ENCODE data around the gene BZW2. TPM values are rescaled to one million over a fixed set of nuclear protein-coding genes. Genes with fewer than 3 reads are reported as not detected.

Gene BZW2
- total and polyA plus RNA-seq, 4 donors, result 32.4 to 53.7 (median 46.1) TPM

DNA sequence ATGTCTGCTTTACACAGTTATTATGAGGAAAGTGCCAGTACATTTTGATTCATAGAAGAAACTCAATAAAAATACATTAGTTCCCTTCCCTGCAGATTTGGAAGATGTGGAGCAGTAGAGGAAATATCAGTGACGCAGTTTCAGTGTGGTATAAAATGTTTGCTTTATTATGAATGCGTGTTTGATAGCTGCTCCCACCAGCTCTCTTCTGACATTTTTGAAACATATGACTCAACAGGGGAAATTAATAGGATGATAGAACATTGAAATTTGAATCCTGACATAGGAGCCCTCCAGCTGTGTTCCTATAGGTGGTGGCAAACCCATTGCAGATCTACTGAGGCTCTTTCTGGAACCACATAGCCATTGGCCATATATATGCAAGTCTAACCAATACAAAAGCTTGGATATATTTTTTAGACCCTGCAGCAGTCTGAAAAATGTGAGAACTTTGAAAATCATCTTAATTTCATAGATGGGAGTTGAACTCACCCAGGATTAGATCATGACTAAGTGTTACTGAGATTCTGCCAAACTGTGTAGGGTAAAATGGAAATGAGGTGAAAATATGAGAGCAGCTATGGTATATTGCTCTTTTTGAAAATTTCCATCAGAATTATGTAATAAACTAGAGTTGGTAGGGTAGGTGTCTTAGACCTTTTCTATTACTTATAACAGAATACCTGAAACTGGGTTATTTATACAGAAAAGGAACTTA lies 47.8 kb downstream of the BZW2 start:
- H3K36me3 ChIP-seq (ENCODE audit: control insufficient read depth in 4 of 4, insufficient read depth in 4 of 4, low read length in 4 of 4), result peaks cover 17 to 38% (median 23%) of the 10 kb centered on the region in 4 donors
- no peak overlapping the region for H3K4me3 ChIP-seq
- ATAC-seq (ENCODE audit: insufficient read depth, low FRiP score), result no peak

DNA sequence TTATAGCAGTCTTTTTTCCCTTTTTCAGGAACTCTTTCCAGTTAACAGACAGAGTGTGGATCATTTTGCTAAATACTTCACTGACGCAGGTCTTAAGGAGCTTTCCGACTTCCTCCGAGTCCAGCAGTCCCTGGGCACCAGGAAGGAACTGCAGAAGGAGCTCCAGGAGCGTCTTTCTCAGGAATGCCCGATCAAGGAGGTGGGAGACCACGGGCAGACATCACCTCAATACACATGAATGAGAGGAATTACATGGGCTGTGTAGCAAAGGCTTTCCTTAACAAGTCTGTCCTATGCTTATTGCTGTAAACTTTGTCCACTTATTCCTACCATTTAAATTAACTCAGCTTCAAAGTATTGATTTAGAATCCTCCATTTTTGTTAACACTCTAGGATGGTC lies 48.8 kb downstream of the BZW2 start:
- DNase-seq (no peak), ATAC-seq (ENCODE audit: insufficient read depth, low FRiP score) (no peak)
- H3K9ac ChIP-seq (ENCODE audit: insufficient read depth in 1 of 2, low read length in 2 of 2), result no peak overlapping the region
- H3K27me3 ChIP-seq (ENCODE audit: control insufficient read depth in 3 of 3, insufficient read depth in 3 of 3, low read length in 2 of 3), result no peaks in the 10 kb centered on the region
- no peaks in the 10 kb centered on the region for H3K9me3 ChIP-seq (ENCODE audit: control insufficient read depth in 4 of 4, insufficient read depth in 3 of 4, low read length in 3 of 4)
- WGBS, 2 donors, result 93 to 94% methylated on average over 6 of the region's 6 CpGs
- TF ChIP-seq, protein P1, sequence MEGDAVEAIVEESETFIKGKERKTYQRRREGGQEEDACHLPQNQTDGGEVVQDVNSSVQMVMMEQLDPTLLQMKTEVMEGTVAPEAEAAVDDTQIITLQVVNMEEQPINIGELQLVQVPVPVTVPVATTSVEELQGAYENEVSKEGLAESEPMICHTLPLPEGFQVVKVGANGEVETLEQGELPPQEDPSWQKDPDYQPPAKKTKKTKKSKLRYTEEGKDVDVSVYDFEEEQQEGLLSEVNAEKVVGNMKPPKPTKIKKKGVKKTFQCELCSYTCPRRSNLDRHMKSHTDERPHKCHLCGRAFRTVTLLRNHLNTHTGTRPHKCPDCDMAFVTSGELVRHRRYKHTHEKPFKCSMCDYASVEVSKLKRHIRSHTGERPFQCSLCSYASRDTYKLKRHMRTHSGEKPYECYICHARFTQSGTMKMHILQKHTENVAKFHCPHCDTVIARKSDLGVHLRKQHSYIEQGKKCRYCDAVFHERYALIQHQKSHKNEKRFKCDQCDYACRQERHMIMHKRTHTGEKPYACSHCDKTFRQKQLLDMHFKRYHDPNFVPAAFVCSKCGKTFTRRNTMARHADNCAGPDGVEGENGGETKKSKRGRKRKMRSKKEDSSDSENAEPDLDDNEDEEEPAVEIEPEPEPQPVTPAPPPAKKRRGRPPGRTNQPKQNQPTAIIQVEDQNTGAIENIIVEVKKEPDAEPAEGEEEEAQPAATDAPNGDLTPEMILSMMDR (IDR thresholded peaks at IDR 0.05; ENCODE audit: control extremely low read depth, extremely low read depth), result no peak
- H3K4me1 ChIP-seq (ENCODE audit: control insufficient read depth in 5 of 5, insufficient read depth in 5 of 5, low read length in 5 of 5), result no peaks in the 10 kb centered on the region
- H3K27ac ChIP-seq (ENCODE audit: low read depth in 1 of 2, low read length in 1 of 2), result no peak overlapping the region
- no peak overlapping the region for H3K4me3 ChIP-seq
- peaks cover 18 to 43% (median 25%) of the 10 kb centered on the region in 4 donors for H3K36me3 ChIP-seq (ENCODE audit: control insufficient read depth in 4 of 4, insufficient read depth in 4 of 4, low read length in 4 of 4)

More for the DNA sequence above, 47.8 kb downstream of the BZW2 start:
- Histone ChIP-seq H3K9ac (ENCODE audit: insufficient read depth in 1 of 2, low read length in 2 of 2) (no peak overlapping the region), H3K27me3 (ENCODE audit: control insufficient read depth in 3 of 3, insufficient read depth in 3 of 3, low read length in 2 of 3) (no peaks in the 10 kb centered on the region), H3K4me1 (ENCODE audit: control insufficient read depth in 5 of 5, insufficient read depth in 5 of 5, low read length in 5 of 5) (no peaks in the 10 kb centered on the region), H3K9me3 (ENCODE audit: control insufficient read depth in 4 of 4, insufficient read depth in 3 of 4, low read length in 3 of 4) (no peaks in the 10 kb centered on the region), H3K27ac (ENCODE audit: low read depth in 1 of 2, low read length in 1 of 2) (no peak overlapping the region)
- DNase-seq, result no peak
- TF ChIP-seq, protein P1 (IDR thresholded peaks at IDR 0.05; ENCODE audit: control extremely low read depth, extremely low read depth), result no peak
- WGBS, 2 donors, result 100% methylated on average over 2 of the region's 2 CpGs

DNA sequence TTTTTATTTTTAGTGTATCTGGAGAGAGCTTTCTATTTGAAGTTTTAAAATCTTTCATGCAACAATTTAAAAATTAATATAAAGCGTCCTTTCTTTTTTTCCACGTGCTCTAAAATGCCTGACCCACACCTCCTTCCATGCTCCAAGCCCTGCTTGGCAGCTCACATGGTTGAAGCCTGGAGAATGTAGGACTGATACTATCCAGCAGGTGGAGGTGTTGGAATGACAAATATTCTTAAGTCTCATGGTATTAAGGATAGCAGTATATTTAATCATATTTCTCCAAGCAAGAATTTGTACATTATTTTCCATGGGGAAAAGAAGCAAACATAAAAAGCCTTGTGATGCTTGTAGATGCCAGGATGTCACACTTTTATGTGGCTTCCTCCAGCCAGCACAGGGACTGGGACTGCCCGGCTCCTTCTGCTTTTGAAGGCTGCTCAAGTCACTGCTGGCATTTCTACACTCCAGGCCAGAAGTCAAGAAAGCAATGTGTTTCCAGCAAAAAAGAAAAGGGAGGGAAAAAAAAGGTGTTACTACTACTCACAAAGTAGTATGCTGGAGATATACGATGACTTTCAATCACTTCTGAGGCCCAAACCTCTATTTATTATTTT lies 49.7 kb downstream of the BZW2 start:
- TF ChIP-seq, protein P1 (IDR thresholded peaks at IDR 0.05; ENCODE audit: control extremely low read depth, extremely low read depth), result peak; percentile 10
- ATAC-seq (ENCODE audit: insufficient read depth, low FRiP score) (no peak), DNase-seq (peak; percentile 42 to 76 (median 67))
- H3K4me1 ChIP-seq (ENCODE audit: control insufficient read depth in 5 of 5, insufficient read depth in 5 of 5, low read length in 5 of 5), result no peaks in the 10 kb centered on the region
- no peak overlapping the region for H3K9ac ChIP-seq (ENCODE audit: insufficient read depth in 1 of 2, low read length in 2 of 2)
- peaks cover 18 to 44% (median 25%) of the 10 kb centered on the region in 4 donors for H3K36me3 ChIP-seq (ENCODE audit: control insufficient read depth in 4 of 4, insufficient read depth in 4 of 4, low read length in 4 of 4)
- no peaks in the 10 kb centered on the region for H3K9me3 ChIP-seq (ENCODE audit: control insufficient read depth in 4 of 4, insufficient read depth in 3 of 4, low read length in 3 of 4)
- H3K4me3 ChIP-seq, result no peak overlapping the region
- 71 to 73% methylated on average over 4 of the region's 4 CpGs for WGBS, 2 donors
- H3K27ac ChIP-seq (ENCODE audit: low read depth in 1 of 2, low read length in 1 of 2), result no peak overlapping the region
- H3K27me3 ChIP-seq (ENCODE audit: control insufficient read depth in 3 of 3, insufficient read depth in 3 of 3, low read length in 2 of 3), result no peaks in the 10 kb centered on the region
